GM19351 (cell line): Measurements from ENCODE around the gene CEP78.

Source experiments
- ATAC-seq: cut with Tn5 transposase; IDR thresholded peaks from one replicate; pipeline ENCODE4 v1.9.1; 2021; ENCODE audit warnings: mild to moderate bottlenecking, moderate library complexity; ENCODE audit not compliant: unreplicated experiment

CEP78 gene

DNA sequence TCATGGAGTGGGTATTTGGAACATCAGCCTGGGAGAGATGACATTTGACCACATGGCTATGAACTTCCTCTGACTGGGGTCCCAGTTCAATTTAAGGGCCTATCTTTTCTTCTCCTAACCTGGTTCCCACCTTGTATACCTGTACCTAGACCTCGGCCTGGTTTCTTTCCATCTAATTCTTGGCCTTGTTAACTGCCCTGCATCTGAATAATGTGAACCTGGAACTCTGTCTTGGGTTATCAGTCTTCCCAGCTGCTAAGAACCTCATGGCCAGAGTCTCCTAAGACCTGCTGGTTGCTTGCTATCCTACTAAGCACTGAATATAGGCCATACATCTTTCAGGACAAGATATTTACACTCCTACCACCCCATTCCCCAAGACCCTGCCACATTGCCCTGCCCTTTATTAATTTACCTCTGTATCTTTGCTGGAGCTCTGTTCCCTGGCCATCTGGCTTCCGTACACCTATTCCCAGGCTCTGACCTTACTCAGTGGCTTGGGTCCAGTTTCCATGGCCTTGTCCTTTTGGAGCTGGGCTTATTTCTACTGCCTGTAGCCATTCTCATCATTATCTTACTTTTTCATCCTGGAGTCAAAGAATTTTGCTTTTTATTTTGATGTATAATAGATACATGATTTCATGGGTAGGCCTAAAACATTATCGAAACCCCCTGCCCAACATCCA is 67.6 kb downstream of the CEP78 start:
- no peak for ATAC-seq

DNA sequence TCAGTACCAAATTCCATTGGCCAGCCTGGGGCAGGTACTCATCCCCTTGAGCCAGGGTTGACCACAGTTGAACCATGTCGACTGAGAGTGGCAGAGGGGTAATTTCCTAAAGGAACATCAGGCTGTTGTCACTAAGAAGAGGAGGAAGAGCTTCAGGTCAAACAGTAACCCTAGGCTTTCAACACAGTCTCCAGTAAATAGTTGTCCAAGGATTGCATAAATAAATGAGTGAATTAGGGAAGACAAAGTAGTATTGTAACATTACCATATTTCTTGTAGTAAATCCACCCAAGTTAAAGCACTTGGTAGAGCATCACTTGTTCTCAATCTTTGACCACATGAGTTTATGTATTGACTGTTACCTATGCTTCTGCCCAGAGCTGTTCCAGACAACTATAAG is 68.5 kb downstream of the CEP78 start:
- ATAC-seq: no peak

DNA sequence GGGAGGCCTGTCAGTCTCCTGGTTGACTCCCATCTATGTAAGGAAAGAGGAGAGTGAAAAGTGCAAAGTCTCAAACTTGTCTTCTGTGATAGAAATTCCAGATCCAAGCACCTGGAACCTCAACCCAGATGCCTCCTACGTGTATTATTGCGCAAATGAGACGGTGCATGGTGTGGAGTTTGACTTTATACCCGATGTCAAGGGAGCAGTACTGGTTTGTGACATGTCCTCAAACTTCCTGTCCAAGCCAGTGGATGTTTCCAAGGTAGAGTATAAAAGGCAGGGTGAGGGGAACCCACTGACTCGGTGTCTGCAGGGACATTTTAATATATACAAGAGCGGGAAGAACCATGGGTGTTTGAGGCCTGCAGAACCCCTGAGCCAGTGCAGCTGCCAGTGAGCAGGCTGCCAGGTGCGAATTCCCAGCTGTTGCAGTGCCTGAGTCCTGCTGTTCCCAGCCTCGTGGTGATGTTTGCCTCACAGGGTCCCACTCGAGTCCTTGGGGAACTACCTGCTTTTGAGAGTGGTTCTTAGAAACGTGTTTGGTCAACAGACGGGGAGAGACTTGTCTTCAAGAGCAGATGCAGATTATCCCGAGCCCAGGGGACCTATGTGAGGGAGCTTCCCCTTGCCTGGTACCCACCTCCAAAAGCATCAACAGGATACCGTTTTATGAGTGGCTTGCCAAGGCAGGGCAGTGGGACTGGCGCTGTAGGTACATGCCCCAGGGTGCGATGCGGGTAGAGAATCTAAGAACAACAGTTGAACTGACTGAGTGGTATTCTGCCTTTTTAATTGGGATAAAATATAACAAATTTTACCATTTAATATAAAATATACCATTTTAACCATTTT is 70.6 kb downstream of the CEP78 start:
- no peak for ATAC-seq

DNA sequence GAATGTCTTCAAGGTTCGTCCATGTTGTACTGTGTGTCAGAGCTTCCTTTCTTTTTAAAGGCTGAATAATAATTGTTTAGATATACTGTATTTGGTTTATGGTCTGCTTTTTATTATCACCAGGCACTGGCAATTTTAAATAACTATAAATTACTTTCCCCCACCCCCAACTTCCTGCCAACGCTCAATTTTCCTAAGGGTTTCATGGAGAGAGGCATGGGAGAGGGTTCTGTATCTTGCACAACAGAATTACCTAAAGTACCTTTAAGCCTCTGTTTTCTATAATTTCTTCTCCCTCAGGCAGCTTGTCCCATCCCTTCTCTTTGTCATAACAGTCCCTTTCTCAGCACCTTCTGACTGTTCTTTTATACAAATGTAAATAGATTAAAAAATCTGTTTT is 71.5 kb downstream of the CEP78 start:
- no peak for ATAC-seq

DNA sequence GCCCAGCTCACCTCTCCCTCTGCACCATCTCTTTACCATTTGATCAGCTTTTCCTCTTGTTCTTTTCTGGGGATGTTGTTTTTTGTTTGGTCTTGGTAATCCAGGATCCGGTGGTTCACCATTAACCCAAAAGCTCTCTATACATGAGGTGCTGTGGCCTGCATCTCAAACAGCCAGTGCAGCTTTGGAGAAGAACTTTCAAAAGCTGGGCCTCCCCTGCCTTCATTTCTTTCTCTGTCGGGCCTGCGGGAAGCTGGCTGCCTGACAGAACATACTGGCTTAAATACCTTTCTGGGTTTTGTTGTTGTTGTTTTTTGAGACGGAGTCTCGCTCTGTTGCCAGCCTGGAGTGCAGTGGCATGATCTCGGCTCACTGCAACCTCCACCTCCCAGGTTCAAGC is 73.2 kb downstream of the CEP78 start:
- no peak for ATAC-seq

DNA sequence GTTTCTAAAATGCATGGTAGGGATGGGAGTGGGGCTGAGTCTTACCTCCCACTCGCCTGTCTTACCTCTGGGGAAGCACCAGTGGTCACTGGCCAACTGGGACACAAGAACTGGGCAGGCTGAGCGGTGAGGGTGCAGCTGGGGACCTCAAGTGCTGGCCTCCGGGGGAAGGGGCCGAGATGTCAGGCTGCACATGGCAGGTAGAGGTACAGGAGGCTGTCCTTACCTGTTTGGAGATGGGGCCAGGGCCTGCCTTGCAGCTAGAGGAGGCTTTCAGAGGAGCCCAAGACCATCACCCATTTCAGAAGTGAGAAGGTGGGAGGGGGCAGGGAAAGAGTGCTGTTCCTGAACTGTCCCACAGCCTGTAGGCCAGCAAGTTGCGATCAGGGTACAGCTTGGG is 75.2 kb downstream of the CEP78 start:
- ATAC-seq: no peak

DNA sequence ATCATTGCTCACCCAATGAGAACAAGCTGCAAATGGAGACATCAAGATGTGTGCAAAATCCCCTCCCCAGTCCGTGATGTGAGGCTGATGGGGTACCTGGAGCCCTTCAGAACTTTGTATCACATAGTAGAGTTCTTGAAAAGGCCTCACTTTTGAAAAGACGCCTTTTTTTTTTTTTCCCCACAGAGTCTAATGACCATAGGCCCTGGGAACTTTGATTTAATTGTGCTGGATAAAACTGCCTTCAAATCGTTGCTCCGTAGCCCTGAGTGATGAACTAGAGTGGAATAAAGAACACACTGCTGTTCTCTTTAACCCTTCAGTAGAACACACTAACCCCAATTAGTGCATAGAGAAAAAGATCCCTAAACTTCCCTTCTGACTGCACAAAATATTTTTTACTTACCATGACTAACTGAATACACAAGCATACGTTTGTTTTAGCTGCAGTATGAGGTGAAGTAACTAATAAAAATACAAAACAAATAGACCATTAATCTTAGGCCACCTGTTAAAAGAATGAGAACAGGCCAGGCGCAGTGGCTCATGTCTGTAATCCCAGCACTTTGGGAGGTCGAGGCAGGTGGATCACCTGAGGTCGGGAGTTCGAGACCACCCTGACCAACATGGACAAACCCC is 76.1 kb downstream of the CEP78 start:
- no peak for ATAC-seq

DNA sequence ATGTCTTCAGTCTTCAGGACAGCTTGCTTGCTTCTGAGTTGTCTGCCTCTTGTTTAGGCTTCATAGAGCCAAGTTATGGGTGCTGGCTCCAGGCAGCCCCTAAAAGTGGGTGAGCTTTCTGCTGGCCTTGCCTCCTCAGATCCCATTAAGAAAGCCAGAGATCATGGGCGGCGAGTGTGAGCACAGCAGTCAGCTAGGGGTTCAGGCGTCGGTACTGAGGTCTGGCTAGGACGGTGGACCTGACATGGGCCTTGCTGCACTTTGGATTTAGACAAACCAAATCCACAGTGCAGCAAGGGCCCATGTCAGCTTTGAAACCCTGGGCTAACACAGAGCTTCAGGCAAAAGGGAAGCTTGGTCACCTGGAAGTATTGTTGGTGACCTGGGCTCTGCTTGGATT is 78.7 kb downstream of the CEP78 start:
- ATAC-seq: no peak

DNA sequence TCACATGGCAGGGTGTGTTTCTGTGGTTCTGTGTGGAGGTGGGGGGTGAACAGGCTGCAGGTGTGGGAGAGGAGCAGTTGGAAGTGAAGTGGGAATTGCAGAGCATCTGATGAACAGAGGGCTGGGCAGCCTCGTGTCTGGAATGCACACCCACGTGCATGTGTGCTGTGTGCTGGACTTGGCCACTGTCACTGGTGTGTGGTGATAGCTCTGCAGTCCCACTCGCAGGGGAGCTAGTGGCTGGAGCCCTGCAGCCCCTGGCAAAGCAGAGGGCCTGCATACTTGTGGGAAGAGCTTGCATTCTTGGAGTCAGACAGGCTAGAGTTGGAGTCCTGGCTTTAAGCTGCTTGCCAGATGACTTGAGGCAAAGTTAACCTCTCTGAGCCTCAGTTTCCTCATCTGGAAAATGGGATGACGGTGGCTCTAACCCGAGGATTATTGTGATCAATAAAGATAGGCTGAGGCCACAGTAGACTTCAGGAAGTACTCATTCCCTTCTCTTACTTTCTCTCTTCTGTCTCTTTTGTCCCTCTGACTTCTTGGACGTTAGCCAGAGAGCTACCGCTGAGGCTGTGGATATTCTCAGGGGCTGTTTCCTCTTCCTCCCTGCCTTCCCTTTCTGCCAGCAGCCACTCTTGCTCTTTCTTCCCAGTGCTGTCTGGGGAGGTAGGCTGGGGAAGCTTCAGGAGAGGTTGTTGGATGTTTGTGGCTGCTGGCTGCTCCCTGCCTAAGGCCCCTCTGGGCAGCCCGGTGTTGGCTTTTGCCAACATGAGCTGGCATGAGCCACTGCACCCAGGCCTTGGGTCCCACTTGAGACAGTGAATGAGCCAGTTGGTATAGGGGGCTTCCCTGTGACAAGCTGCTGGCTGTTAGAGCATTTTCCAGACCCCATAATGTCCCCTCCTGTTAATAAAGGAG is 79.3 kb downstream of the CEP78 start:
- no peak for ATAC-seq

DNA sequence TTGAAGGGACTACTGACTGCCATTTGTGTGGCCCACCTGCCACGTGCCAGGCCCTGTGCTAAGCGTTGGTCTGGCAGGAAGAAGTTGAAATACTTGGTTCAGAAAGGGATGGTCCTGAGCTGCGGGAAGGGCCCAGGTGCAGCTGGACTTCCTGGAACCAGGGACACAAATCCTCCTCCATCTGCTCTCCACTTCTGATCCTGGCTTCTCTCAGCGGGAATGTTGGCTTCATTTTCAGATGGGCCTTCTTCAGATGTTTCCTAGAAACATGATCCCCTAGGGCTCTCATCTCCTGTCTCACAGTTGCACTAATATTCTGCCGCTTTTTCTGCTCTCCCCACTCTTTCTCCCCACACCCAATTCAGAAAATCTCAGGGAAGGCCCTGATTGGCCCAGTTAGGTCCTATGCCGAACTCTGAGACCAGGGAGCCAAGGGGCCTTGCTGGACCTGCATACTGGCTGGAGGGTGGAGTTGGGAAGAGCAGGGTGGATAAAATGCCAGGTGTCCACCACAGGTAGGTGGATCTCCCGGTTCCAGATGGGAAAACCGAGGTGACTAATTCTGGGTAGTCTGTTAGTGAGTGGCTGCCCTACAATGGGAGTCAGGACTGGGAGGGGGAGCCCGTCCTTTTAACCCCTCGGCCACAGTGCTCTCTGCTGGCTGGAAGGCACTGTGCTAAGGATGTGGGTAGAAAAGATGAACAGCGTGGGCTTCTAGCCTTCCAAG is 80.5 kb downstream of the CEP78 start:
- no peak for ATAC-seq

DNA sequence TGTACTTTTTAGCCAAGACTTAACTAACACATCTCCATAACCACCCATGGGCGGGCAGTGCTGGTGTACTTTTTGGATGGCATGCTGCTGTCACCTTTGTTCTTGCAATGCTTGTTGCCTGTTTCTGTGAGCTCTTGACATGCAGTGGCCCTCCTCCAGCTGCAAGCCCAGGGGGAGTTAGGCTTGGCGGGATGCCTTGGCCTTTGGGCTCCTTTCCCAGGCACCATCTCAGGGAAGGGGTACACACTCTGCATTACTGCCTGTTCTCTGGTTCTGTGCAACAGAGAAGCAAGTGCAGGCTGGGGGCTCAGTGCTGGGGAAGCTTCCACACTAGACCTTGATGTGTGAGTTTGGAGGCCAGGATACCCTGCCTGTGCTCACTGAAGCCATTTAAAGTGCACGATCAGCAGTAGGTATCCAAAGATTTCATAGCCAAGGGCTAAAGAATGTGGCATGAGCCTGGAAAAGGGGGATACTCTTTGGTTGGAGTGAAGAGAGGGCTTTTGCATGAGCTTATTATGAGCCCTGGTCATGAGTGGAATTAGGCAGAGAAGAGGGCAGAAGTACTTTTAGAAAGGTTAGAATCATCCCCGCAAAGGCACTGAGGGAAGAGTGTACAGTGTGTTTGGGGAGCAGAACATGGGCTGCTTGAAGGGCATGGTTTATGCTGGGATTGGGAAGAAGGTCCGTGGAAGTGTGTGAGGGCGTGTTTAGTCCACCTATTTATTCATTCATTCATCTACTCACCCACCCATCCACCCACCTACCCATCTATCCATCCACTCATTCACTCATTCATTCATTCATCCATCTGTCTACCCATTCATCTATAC is 83.5 kb downstream of the CEP78 start:
- ATAC-seq: no peak

DNA sequence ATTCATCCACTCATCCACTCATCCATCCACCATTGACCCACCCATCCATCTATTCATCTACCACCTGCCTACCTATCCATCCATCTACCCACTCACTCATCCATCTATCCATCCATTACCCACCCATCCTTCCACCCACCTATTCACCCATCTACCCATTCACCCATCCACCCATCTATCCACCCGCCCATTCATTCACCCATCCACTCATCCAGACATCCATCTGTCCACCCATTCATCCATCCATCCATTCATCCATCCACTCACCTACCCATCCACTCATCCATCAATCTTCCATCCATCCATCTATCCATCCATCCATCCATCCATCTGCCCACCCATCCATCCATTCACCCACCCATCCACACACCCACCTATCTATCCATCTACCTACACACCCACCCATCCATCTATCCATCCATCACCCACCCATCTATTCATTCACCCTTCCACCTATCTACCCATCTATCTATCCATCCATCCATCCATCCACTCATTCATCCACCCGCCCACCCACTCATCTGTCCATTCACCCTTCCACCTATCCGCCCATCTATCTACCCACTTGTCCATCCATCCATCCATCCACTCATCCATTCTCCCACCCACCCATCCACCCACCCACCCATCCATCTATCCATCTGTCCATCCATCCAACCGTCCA is 84.3 kb downstream of the CEP78 start:
- no peak for ATAC-seq

DNA sequence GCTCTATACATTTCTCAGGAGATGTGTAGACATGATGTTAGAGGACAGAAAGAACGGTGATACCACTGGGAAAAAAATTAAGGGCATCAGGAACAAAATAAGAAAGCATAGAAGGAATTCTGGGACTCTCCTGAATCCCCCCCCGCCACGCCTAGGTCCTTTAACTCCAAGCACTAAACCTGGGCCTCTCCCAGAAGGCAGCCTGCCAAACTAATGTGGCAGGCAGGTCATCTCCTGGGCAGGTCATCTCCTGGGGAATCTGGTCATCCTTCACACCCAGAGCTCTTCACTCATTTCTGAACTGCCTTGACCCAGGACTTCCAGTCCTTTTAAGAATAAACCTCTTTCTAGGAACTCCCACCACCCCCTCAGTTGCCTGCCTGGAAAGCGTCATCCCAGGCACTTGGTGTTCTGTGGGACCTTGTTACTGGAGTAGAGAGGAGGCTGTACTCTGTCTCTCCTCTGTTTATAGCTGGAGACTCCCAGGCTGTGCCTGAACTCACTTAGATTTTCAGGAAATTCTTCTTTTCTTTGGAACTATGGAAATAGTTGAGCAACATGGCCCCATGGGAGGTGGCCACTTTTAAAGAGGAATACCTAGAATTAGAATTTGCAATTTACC is 85.1 kb downstream of the CEP78 start:
- no peak for ATAC-seq

DNA sequence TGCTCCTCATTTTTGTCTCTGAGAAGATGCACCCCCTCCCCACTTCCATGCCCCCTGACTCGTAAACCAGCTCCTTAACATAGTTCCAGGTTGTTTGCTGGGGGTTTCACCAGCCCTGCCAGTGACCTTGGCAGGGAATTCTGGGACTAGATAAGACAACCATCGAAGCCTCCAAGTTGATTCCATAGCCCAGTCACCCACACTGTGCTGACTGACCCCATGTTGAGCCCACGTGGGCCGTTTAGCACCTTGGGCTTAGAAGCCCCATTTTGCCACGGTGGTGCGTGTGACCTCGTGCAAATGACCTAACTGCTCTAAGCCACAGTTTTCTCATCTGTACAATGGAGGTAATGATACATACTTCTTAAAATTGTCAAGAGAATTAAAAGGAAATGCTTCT is 85.6 kb downstream of the CEP78 start:
- ATAC-seq: no peak

DNA sequence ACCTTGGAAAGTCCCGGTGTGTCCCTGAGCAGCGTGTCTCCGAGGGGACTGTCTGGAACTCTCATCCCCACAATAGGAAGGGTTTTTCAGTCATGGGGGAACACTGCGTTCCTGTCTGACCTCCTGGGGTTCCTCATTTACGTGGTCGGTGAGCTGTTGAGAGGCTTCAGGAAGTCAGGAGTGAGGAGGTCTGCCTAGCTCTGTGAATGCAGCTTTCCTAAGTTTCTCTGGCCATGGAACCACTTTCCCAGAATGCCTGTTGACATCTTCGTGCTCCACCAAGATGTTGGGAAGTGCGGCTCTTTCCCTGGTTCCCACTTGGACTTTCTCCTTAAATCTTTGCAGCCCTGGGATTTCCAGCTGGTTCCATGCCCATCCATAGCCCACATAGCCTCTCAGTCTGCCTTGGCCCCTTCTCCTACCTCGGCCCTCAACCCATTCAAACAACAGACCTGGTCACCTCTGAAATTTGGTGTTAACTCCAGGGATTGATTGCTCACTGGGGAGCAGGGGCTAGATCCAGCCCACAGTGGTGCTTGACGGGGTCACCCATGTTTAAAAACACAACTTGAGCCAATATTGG is 88.3 kb downstream of the CEP78 start:
- ATAC-seq: no peak

DNA sequence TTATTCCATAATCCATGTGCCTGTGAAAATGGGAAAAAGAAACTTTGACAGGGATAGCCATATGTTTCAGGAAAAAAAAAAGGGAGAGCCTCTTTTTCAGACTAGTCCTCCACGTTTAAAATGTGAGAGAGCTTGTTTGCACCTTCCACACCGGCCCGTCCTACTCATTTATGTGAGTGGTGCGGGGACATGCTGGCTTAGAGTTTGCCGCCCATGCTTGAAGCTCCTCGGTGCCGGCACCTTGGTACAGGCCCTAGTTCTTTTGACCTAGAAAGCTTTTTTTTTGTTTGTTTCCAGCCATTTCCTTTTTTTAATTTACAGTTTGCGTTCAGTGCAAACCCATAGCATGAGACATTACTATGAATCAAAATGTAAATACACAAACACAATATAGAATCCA is 88.8 kb downstream of the CEP78 start:
- ATAC-seq: no peak

DNA sequence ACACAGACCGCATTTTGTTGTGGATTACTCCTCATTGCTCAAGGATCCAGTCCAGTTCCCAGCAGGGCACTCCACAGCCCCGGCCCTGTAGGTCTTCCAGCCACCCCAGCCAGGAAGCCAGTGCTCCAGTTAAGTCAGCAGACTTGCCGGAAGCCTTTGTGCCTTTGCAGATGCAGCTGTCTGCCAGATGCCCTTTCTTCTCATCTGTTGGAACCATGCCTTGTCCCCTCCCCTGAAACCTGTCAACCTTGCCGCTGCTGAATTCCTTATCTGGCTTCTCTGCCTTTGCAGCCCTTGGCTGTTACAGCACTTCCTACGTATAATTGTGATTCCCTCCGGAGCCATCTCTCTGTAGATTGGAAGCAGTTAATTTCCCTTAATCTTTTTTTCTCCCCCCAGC is 89.5 kb downstream of the CEP78 start:
- ATAC-seq: no peak

DNA sequence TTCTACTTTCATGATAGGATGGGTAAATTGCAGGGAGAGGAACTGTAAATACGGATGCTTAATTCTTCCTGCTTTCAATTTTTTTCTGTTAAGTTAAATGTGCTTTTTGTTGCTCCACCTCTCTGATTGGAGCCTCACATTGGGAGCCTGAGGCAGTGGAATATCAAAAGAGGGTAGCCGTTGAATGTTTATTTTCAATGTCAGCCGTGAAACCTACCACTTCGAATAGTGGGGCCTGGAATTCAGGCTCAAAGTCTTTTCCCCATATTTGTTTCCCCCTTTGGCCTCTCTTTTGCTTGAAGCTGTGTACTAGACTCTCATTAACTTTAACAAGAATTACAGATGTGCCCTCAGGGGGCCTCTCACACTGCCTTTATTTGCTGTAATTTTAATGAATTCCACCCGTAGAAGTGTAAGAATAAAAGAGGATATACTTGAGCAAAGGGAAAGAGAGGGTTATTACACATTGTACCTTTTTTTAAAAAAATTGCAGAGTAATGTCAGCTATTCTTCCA is 90.0 kb downstream of the CEP78 start:
- no peak for ATAC-seq
